Loucy (cell line): ENCODE measurements around the gene TAF5.
"Not testable (repeated sequence)": the region's sequence is repeated elsewhere in the genome, so short reads cannot be mapped to it uniquely, and the experiment has no call there.

ENCODE experiments used
- H2AFZ ChIP-seq: fragments of 200-600 bp; sonication (generic); 2 replicates; pipeline ENCODE4 v1.6.0; 2016; ENCODE audit warnings: antibody characterized with exemption, mild to moderate bottlenecking, low read length, moderate library complexity
- H3F3A ChIP-seq: fragments of 200-600 bp; 2 replicates; pipeline ENCODE4 v1.6.0; 2016; ENCODE audit warnings: antibody characterized with exemption, low read depth, mild to moderate bottlenecking
- H3K27me3 ChIP-seq: fragments of 200-600 bp; sonication (generic); 2 replicates; pipeline ENCODE4 v1.6.1; 2014; ENCODE audit warnings: low read length, mild to moderate bottlenecking; ENCODE audit not compliant: insufficient read depth, poor library complexity, severe bottlenecking
- H3K36me3 ChIP-seq: fragments of 200-600 bp; sonication (generic); 2 replicates; pipeline ENCODE4 v1.6.1; 2016; ENCODE audit warnings: low read length; ENCODE audit not compliant: insufficient read depth
- H3K4me1 ChIP-seq: fragments of 200-600 bp; sonication (generic); 2 replicates; pipeline ENCODE4 v1.5.1; 2014; ENCODE audit warnings: low read length, mild to moderate bottlenecking; ENCODE audit not compliant: insufficient read depth, poor library complexity, severe bottlenecking
- H3K4me2 ChIP-seq: fragments of 200-600 bp; sonication (generic); 2 replicates; pipeline ENCODE4 v1.6.0; 2014; ENCODE audit warnings: antibody characterized with exemption, low read length, low read depth, mild to moderate bottlenecking; ENCODE audit not compliant: poor library complexity, severe bottlenecking
- H3K4me3 ChIP-seq: fragments of 200-600 bp; sonication (generic); 2 replicates; pipeline ENCODE4 v1.5.1; 2014; ENCODE audit warnings: low read length, mild to moderate bottlenecking, mixed read lengths; ENCODE audit not compliant: poor library complexity, severe bottlenecking
- H3K79me2 ChIP-seq: fragments of 200-600 bp; sonication (generic); 2 replicates; pipeline ENCODE4 v1.6.1; 2014; ENCODE audit warnings: low read length; ENCODE audit not compliant: insufficient read depth
- H3K9ac ChIP-seq: fragments of 200-600 bp; sonication (generic); 2 replicates; pipeline ENCODE4 v1.6.0; 2014; ENCODE audit warnings: mild to moderate bottlenecking, low read depth, low read length, moderate library complexity; ENCODE audit not compliant: poor library complexity, severe bottlenecking
- H3K9me2 ChIP-seq: fragments of 200-600 bp; sonication (generic); replicated peaks from 2 replicates; pipeline ENCODE4 v1.6.1; 2016; ENCODE audit warnings: low read depth, low read length, mixed read lengths
- H3K9me3 ChIP-seq: fragments of 200-600 bp; sonication (generic); 2 replicates; pipeline ENCODE4 v1.6.1; 2014; ENCODE audit warnings: mild to moderate bottlenecking, antibody characterized with exemption, low read length, low read depth; ENCODE audit not compliant: insufficient read depth
- H4K20me1 ChIP-seq: fragments of 200-600 bp; sonication (generic); 2 replicates; pipeline ENCODE4 v1.6.0; 2014; ENCODE audit warnings: antibody characterized with exemption, low read length, mild to moderate bottlenecking; ENCODE audit not compliant: insufficient read depth, poor library complexity, severe bottlenecking
- EZH2phosphoT487 ChIP-seq: fragments of 200-600 bp; IDR thresholded peaks from 2 replicates; pipeline ENCODE4 v1.6.1; 2018; ENCODE audit warnings: antibody characterized with exemption, mild to moderate bottlenecking, moderate library complexity, borderline replicate concordance
- TF ChIP-seq, protein P1 (sequence below): fragments of 200-600 bp; sonication (generic); conservative IDR thresholded peaks from 2 replicates; pipeline ENCODE4 v1.5.1; 2014; ENCODE audit warnings: mild to moderate bottlenecking, antibody characterized with exemption, low read length

The TAF5 gene

DNA sequence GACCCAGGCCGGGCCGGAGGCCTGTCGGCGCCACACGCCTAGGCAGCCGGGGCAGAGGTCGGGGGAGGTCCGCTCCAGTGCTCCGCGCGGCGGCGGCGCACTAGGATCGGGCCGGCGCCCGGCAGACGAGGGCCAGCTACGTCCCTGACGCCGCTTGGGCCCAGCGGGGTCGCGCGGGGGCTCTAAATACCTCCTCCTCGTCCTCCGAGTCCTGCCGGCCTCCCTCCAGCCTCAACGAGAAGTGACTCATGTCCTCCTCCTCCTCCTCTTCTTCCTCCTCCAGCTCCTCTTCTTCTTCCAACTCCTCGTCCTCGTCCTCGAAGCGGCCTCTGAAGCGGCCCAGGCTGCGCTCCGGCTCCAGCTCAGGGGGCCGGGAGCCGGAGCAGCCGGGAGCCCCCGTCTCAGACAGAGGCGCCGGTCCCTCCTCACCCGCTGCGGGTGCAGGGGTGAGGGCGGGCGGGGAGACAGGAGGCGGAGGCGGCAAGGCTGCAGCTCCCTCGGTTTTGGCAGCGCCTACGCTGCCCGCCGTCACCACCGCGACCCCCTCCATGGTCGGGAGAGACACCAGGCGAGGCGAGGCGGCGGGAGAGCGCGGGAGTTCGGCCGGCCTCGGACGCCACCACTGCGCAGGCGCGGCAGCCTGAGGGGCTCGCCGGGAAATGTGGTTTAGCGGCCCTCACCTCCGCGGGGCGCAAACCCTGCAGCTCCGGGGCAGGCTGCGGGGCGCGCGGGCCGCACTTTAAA is 17.1 kb upstream of the TAF5 start, which contains the start of gene PCGF6:
Gene PCGF6 (minus strand): TSS at position 624 of the 744 bp plus-strand sequence. CDS start 74 bp downstream, at position 550.
- peaks cover 13% of the 10 kb centered on the region for H4K20me1 ChIP-seq
- peaks cover 11% of the 10 kb centered on the region; the same call in 1 of the 2 replicates for H3K36me3 ChIP-seq
- no peaks in the 10 kb centered on the region for H3K9me2 ChIP-seq
- H3K4me1 ChIP-seq, result peaks cover 27% of the 10 kb centered on the region
- H3K79me2 ChIP-seq, result peaks cover 38% of the 10 kb centered on the region
- peak within 1 kb of the TSS; percentile 81 for H3K9ac ChIP-seq
- no peak for TF ChIP-seq EZH2phosphoT487
- H3K27me3 ChIP-seq, result no peaks in the 10 kb centered on the region
- peak within 1 kb of the TSS; percentile 77 for H3K4me3 ChIP-seq
- H3F3A ChIP-seq, result no peaks in the 10 kb centered on the region
- H3K9me3 ChIP-seq, result no peaks in the 10 kb centered on the region
- peak within 1 kb of the TSS; percentile 99 for H2AFZ ChIP-seq
- peak within 1 kb of the TSS; percentile 89 for H3K4me2 ChIP-seq

DNA sequence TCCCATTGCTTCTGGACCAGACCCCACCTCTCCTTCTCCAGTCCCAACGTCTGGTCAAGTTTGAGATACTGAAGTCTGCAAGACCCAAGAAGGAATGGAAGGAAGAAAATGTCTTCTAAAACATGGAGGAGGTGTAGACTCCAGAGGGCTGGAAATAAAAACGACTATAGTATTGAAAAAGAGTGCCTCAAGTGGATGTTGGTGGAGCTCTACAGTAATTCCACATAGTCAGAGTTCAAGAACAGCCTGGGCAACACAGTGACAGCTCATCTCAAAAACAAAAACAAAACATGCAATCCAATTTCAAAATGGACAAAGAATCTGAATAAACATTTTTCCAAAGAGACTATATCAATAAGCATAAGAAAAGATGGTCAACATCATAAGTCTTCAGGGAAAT is 14.5 kb upstream of the TAF5 start:
- Histone ChIP-seq H2AFZ (peak overlapping the region; percentile 74; the same call in 1 of the 2 replicates), H4K20me1 (peaks cover 9% of the 10 kb centered on the region), H3F3A (no peaks in the 10 kb centered on the region), H3K79me2 (peaks cover 25% of the 10 kb centered on the region), H3K36me3 (no peaks in the 10 kb centered on the region), H3K9ac (no peak overlapping the region), H3K27me3 (no peaks in the 10 kb centered on the region), H3K4me3 (no peak overlapping the region), H3K9me3 (no peaks in the 10 kb centered on the region), H3K4me1 (peaks cover 15% of the 10 kb centered on the region), H3K4me2 (no peak overlapping the region), H3K9me2 (no peaks in the 10 kb centered on the region)
- TF ChIP-seq EZH2phosphoT487, result no peak
- TF ChIP-seq, protein P1, sequence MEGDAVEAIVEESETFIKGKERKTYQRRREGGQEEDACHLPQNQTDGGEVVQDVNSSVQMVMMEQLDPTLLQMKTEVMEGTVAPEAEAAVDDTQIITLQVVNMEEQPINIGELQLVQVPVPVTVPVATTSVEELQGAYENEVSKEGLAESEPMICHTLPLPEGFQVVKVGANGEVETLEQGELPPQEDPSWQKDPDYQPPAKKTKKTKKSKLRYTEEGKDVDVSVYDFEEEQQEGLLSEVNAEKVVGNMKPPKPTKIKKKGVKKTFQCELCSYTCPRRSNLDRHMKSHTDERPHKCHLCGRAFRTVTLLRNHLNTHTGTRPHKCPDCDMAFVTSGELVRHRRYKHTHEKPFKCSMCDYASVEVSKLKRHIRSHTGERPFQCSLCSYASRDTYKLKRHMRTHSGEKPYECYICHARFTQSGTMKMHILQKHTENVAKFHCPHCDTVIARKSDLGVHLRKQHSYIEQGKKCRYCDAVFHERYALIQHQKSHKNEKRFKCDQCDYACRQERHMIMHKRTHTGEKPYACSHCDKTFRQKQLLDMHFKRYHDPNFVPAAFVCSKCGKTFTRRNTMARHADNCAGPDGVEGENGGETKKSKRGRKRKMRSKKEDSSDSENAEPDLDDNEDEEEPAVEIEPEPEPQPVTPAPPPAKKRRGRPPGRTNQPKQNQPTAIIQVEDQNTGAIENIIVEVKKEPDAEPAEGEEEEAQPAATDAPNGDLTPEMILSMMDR, result peak; percentile 43

DNA sequence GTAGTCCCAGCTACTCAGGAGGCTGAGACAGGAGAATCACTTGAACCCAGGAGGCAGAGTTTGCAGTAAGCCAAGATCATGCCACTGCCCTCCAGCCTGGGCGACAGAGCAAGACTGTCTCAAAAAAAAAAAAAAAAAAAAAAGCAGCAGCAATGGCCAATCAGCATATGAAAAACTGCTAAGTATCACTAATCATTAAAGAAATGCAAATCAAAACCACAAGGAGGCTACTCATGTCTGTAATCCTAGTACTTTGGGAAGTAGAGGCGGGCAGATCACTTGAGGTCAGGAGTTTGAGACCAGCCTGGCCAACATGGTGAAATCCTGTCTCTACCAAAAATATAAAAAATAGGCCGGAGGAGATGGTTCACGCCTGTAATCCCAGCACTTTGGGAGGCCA is 13.2 kb upstream of the TAF5 start:
- H3K36me3 ChIP-seq, H3F3A ChIP-seq, H3K9ac ChIP-seq, H3K4me1 ChIP-seq, H3K4me2 ChIP-seq, H3K9me2 ChIP-seq, H3K9me3 ChIP-seq, H2AFZ ChIP-seq, H3K27me3 ChIP-seq, H4K20me1 ChIP-seq, H3K4me3 ChIP-seq: not testable (repeated sequence)
- peaks cover 12% of the 10 kb centered on the region for H3K79me2 ChIP-seq

DNA sequence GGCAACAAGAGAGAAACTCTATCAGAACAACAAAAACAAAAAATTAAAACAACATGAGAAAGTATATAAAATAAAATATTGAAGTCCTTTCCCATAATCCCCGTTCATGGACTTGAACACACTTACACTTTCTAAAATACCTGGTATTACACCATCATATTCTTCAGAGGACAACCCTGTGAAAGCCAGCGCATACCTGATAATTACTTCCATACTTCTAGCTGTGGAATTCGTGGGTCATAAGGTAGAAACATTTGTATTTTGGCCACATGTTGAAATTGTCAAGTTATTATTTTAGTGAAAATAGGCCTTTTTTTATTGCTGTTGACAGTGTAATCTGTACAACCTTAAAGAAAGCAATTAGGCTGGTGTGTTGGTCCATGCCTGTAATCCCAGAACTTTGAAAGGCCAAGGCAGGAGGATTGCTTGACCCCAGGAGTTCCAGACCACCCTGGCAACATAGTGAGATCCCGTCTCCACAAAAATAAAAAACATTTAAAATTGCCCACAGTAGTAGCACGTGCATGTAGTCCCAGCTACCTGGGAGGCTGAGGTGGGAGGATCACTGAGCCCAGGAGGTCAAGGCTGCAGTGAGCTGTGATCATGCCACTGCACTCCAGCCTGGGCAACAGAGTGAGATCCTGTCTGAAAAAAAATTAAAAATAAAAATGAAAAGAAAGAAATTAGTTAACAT is 11.7 kb upstream of the TAF5 start:
- TF ChIP-seq, protein P1, result no peak
- no peak for TF ChIP-seq EZH2phosphoT487
- Histone ChIP-seq H3F3A (no peaks in the 10 kb centered on the region), H3K4me3 (no peak overlapping the region), H3K9me3 (no peaks in the 10 kb centered on the region), H3K79me2 (no peaks in the 10 kb centered on the region), H3K27me3 (no peaks in the 10 kb centered on the region), H3K9me2 (no peaks in the 10 kb centered on the region), H3K4me2 (no peak overlapping the region), H4K20me1 (no peaks in the 10 kb centered on the region), H3K9ac (no peak overlapping the region), H3K36me3 (no peaks in the 10 kb centered on the region), H3K4me1 (peaks cover 3% of the 10 kb centered on the region), H2AFZ (no peak overlapping the region)

DNA sequence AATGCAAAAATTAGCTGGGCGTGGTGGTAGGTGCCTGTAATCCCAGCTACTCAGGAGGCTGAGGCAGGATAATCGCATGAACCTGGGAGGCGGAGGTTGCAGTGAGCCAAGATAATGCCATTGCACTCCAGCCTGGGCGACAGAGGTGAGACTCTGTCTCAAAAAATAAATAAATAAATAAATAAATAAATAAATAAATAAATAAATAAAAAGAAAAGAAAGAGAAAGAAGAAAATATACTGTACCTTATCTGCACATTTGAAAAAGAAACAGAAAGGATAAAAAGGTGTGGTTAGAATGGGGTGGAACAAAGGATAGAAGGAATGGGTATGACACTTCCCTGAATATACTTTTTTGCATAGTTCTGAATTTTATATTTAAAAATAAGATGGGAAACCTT is 8.3 kb upstream of the TAF5 start:
- H3K4me1 ChIP-seq, H3K9ac ChIP-seq, H3F3A ChIP-seq, H3K9me2 ChIP-seq, H2AFZ ChIP-seq, H3K79me2 ChIP-seq, H3K9me3 ChIP-seq, H4K20me1 ChIP-seq, H3K4me3 ChIP-seq, H3K4me2 ChIP-seq, H3K36me3 ChIP-seq, H3K27me3 ChIP-seq: not testable (repeated sequence)
